Measurements from ENCODE around the gene AGPAT2. TPM values are rescaled to one million over a fixed set of nuclear protein-coding genes. Genes with fewer than 3 reads are reported as not detected.

The AGPAT2 gene
- total RNA-seq, 1 experiment from 2014 or later = 124 TPM

GRCh38 chr9:136631038-136632000 is 55.9 kb downstream of the AGPAT2 start:
- TF ChIP-seq EZH2 (IDR thresholded peaks at IDR 0.05; ENCODE audit: low read depth) = no peak
- TF ChIP-seq CTCF (conservative IDR thresholded peaks at IDR 0.05) = peak; percentile 85
- no TSS peak for BruUV-seq (replicated peaks)
- H3K27me3 ChIP-seq (ENCODE audit: insufficient read depth, low read depth) = no peaks in the 10 kb centered on the region
- H4K20me1 ChIP-seq (ENCODE audit: insufficient read depth) = no peaks in the 10 kb centered on the region
- no peaks in the 10 kb centered on the region for H3K36me3 ChIP-seq (ENCODE audit: low read depth)
- H3K79me2 ChIP-seq (ENCODE audit: low read depth) = no peaks in the 10 kb centered on the region
- intact Hi-C loops (cut with micrococcal nuclease; ENCODE audit: unreplicated experiment) = loop anchor here (1.0 to 10.0 kb wide), 5 partner anchors 63 to 1029 kb away; partner anchors contain the start of gene SNAPC4
- no peak overlapping the region for H2AFZ ChIP-seq
- H3K4me2 ChIP-seq = no peak overlapping the region
- H3K9me2 ChIP-seq (ENCODE audit: insufficient read depth) = no peaks in the 10 kb centered on the region
- no peak overlapping the region for H3K27ac ChIP-seq
- no peak overlapping the region for H3K4me3 ChIP-seq
- ChIA-PET POLR2A (ENCODE audit: unreplicated experiment) (interaction anchor here (0.6 kb wide), 1 partner anchor 366 kb away, joined by 3 read pairs; no protein-coding TSS in a partner anchor), CTCF (interaction anchor here (0.5 to 0.7 kb wide), 4 partner anchors 143 to 382 kb away, joined by 3 to 4 read pairs (median 4); no protein-coding TSS in a partner anchor)
- peak; percentile 52 to 74 for DNase-seq
- peaks cover 16% of the 10 kb centered on the region for H3F3A ChIP-seq (ENCODE audit: insufficient read depth, low read depth)
- H3K9me3 ChIP-seq (ENCODE audit: insufficient read depth, low read depth) = no peaks in the 10 kb centered on the region
- H3K4me1 ChIP-seq (replicated peaks; ENCODE audit: insufficient read depth) = 0 out of 2 replicates have a peak, but pooled peaks cover 3% of the 10 kb centered on the region

DNA sequence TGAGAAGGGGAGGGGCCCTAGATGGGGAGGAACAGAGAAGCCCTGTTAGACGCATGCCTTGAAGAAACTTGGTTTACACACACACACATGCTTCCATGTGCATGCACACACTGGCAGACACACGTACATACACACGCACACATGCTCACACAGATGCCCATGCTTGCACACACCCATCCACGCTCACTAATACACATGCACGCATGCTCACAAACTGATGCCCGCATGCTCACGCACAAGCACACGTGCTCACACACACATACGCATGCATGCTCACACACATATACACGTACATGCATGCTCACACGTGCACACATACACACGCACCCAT is 56.6 kb downstream of the AGPAT2 start:
- no peak for DNase-seq
- BruUV-seq (replicated peaks) = no TSS peak
- Histone ChIP-seq H3K9me3 (ENCODE audit: insufficient read depth, low read depth) (no peaks in the 10 kb centered on the region), H3K27ac (no peak overlapping the region), H3K4me3 (no peak overlapping the region), H3K9me2 (ENCODE audit: insufficient read depth) (no peaks in the 10 kb centered on the region), H3K36me3 (ENCODE audit: low read depth) (no peaks in the 10 kb centered on the region), H4K20me1 (ENCODE audit: insufficient read depth) (no peaks in the 10 kb centered on the region), H3K79me2 (ENCODE audit: low read depth) (no peaks in the 10 kb centered on the region), H3K4me2 (peak overlapping the region; percentile 73; the same call in 1 of the 2 replicates), H3K4me1 (replicated peaks; ENCODE audit: insufficient read depth) (0 out of 2 replicates have a peak, but pooled peaks cover 3% of the 10 kb centered on the region), H3K27me3 (ENCODE audit: insufficient read depth, low read depth) (no peaks in the 10 kb centered on the region), H3F3A (ENCODE audit: insufficient read depth, low read depth) (peaks cover 16% of the 10 kb centered on the region), H2AFZ (no peak overlapping the region)
- 0 out of 2 replicates have a peak, but pooled peaks have one; percentile 10 for TF ChIP-seq CTCF (conservative IDR thresholded peaks at IDR 0.05)
- TF ChIP-seq EZH2 (IDR thresholded peaks at IDR 0.05; ENCODE audit: low read depth) = no peak
- intact Hi-C loops (cut with micrococcal nuclease; ENCODE audit: unreplicated experiment) = loop anchor here (2.0 to 10.0 kb wide), 4 partner anchors 64 to 1028 kb away; partner anchors contain the start of gene SNAPC4
- ChIA-PET CTCF (no interaction called here), POLR2A (ENCODE audit: unreplicated experiment) (no interaction called here)

GRCh38 chr9:136629879-136630661 is 57.2 kb downstream of the AGPAT2 start:
- H3K27me3 ChIP-seq (ENCODE audit: insufficient read depth, low read depth) = no peaks in the 10 kb centered on the region
- no peaks in the 10 kb centered on the region for H3K79me2 ChIP-seq (ENCODE audit: low read depth)
- BruUV-seq (replicated peaks) = no TSS peak
- H2AFZ ChIP-seq = peak overlapping the region; percentile 55; the same call in 1 of the 2 replicates
- no peaks in the 10 kb centered on the region for H4K20me1 ChIP-seq (ENCODE audit: insufficient read depth)
- peaks cover 16% of the 10 kb centered on the region for H3F3A ChIP-seq (ENCODE audit: insufficient read depth, low read depth)
- no peaks in the 10 kb centered on the region for H3K36me3 ChIP-seq (ENCODE audit: low read depth)
- no peak overlapping the region for H3K4me3 ChIP-seq
- H3K4me1 ChIP-seq (replicated peaks; ENCODE audit: insufficient read depth) = 0 out of 2 replicates have a peak, but pooled peaks cover 1% of the 10 kb centered on the region
- H3K9me2 ChIP-seq (ENCODE audit: insufficient read depth) = no peaks in the 10 kb centered on the region
- ChIA-PET CTCF (interaction anchor here (0.6 to 1.2 kb wide), 3 partner anchors 51 to 142 kb away, joined by 3 to 5 read pairs (median 4); no protein-coding TSS in a partner anchor), POLR2A (ENCODE audit: unreplicated experiment) (no interaction called here)
- no peak overlapping the region for H3K27ac ChIP-seq
- peak overlapping the region; percentile 73 for H3K4me2 ChIP-seq
- peak in 1 of 2 experiments; percentile 80 for DNase-seq
- TF ChIP-seq EZH2 (IDR thresholded peaks at IDR 0.05; ENCODE audit: low read depth) (no peak), CTCF (conservative IDR thresholded peaks at IDR 0.05) (peak; percentile 86)
- intact Hi-C loops (cut with micrococcal nuclease; ENCODE audit: unreplicated experiment) = loop anchor here (2.0 to 10.0 kb wide), 5 partner anchors 53 to 1028 kb away; partner anchors contain the start of gene SNAPC4
- no peaks in the 10 kb centered on the region for H3K9me3 ChIP-seq (ENCODE audit: insufficient read depth, low read depth)
